Kidney (tissue), 14 donors: ENCODE results near the gene EMSY. TPM values are rescaled to one million over a fixed set of nuclear protein-coding genes. Genes with fewer than 3 reads are reported as not detected.
A peak's percentile ranks its signal among the peaks of the same experiment; 100 is the strongest.

ENCODE experiments used
- DNase-seq, 5 donors: peaks; one replicate each; pipeline ENCODE4 v3.0.0-alpha.2; 2013 to 2020
- FAIRE-seq: peaks from 2 replicates; lab custom pipeline; 2012; peaks lifted over from hg19 to GRCh38; lab: Jason Lieb, UNC
- H3K27ac ChIP-seq, 2 donors: one replicate each; pipeline ENCODE4 v1.7.0; 2013; ENCODE audit warnings: low read depth in 2 of 2, low read length in 2 of 2, inconsistent platforms in 1 of 2
- H3K27me3 ChIP-seq: one replicate; pipeline ENCODE4 v1.7.1; 2013; ENCODE audit warnings: low read length, inconsistent platforms; ENCODE audit not compliant: control insufficient read depth, insufficient read depth
- H3K36me3 ChIP-seq, 3 donors: one replicate each; pipeline versions ENCODE4 v1.7.0 to v1.7.1; 2013; ENCODE audit warnings: low read length in 3 of 3, control low read depth in 1 of 3, inconsistent platforms in 1 of 3; ENCODE audit not compliant: insufficient read depth in 3 of 3, control insufficient read depth in 2 of 3
- H3K4me1 ChIP-seq, 3 donors: one replicate each; pipeline versions ENCODE4 v1.7.0 to v1.7.1; 2013; ENCODE audit warnings: low read length in 3 of 3, inconsistent platforms in 1 of 3, low read depth in 1 of 3; ENCODE audit not compliant: control insufficient read depth in 2 of 3, insufficient read depth in 2 of 3
- H3K4me3 ChIP-seq, 3 donors: one replicate each; pipeline versions ENCODE4 v1.7.0 to v1.8.1; 2013; ENCODE audit warnings: low read length in 3 of 3, control low read depth in 1 of 3, inconsistent platforms in 1 of 3
- H3K9ac ChIP-seq, 3 donors: one replicate each; pipeline versions ENCODE4 v1.7.0 to v1.7.1; 2013; ENCODE audit warnings: low read length in 3 of 3, control low read depth in 1 of 3, inconsistent platforms in 1 of 3
- H3K9me3 ChIP-seq, 3 donors: one replicate each; pipeline versions ENCODE4 v1.7.0 to v1.7.1; 2013; ENCODE audit warnings: low read length in 3 of 3, control low read depth in 1 of 3, inconsistent platforms in 1 of 3; ENCODE audit not compliant: control insufficient read depth in 2 of 3, insufficient read depth in 1 of 3
- intact Hi-C: fragments of 100-400 bp; cut with DNase I; formaldehyde crosslinking; loops from one replicate; pipeline ENCODE4 v1.11.1; 2022
- polyA plus RNA-seq: library from polyadenylated mRNA; stranded (reverse); fragments of 350-450 nt; fragmentation: Illumina TruSeq; extraction: RNeasy Lipid Tissue Mini Kit (QIAGEN cat#74804); gene quantifications from one replicate; pipeline ENCODE4 v1.2.3, GENCODE V29; 2014; ENCODE audit warnings: low read depth, low replicate concordance; ENCODE audit not compliant: insufficient read depth
- total RNA-seq: library from RNA; stranded (reverse); fragmentation: NEBNext Ultra II Directional; extraction: Animal tissue kit (Norgen Biotek cat#: 25700); gene quantifications from one replicate; pipeline ENCODE4 v1.2.1, GENCODE V29; 2021
- TF ChIP-seq, protein P1 (sequence below): IDR thresholded peaks from 3 replicates; pipeline ENCODE4 v1.5.1; 2012; ENCODE audit warnings: mild to moderate bottlenecking, moderate library complexity, borderline replicate concordance; ENCODE audit not compliant: insufficient read depth; ENCODE audit errors: extremely low read depth
- donor health status: control.
- donor health status: control.
- donor health status: control.
- donor health status: control.
- donor health status: control.
- donor health status: DM: yes; HTN: yes; CAD: no.
- donor health status: Normal renal cell carcinoma (clear cell type).

EMSY gene
- total and polyA plus RNA-seq, 2 donors from 2014 or later, result 7.5 to 22.2 TPM

DNA sequence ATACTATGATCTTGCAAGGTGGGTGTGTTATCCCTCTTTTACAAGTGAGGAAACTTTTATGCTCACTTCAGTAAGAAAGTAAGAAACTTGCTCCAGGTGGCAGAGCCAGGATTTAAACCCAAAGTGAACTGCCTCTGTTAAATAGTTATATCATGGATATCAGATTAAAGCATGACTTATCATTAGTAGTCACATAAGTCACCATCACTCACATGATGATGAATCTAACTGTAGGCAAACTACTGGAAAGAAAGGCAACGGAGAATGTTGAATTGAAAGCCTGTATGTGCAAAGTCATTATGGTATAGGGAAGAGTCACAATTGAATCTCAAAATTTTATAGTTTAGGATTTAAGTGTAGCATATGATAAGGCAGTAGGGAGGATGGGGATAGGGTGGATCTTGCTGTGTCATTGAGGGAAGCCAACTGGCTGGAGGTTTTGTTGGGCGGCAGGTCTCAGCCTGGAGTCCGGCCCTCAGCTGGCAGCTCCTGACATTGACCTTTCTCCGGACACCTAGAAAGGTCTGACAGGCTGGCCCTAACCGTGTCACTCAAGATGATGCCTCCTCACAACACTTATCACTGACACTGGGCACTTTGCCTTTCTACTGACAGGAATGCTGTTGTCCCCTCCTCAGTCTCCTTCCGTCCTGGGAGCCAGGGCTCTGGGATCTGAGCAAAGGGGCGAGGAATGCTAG is 98.3 kb downstream of the EMSY start:
- no peak overlapping the region for H3K27ac ChIP-seq
- TF ChIP-seq, protein P1, sequence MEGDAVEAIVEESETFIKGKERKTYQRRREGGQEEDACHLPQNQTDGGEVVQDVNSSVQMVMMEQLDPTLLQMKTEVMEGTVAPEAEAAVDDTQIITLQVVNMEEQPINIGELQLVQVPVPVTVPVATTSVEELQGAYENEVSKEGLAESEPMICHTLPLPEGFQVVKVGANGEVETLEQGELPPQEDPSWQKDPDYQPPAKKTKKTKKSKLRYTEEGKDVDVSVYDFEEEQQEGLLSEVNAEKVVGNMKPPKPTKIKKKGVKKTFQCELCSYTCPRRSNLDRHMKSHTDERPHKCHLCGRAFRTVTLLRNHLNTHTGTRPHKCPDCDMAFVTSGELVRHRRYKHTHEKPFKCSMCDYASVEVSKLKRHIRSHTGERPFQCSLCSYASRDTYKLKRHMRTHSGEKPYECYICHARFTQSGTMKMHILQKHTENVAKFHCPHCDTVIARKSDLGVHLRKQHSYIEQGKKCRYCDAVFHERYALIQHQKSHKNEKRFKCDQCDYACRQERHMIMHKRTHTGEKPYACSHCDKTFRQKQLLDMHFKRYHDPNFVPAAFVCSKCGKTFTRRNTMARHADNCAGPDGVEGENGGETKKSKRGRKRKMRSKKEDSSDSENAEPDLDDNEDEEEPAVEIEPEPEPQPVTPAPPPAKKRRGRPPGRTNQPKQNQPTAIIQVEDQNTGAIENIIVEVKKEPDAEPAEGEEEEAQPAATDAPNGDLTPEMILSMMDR, result no peak
- DNase-seq, result no peak
- H3K4me3 ChIP-seq, result no peak overlapping the region
- H3K36me3 ChIP-seq, result peaks cover 5 to 34% (median 13%) of the 10 kb centered on the region in 3 donors
- FAIRE-seq, result no peak
- intact Hi-C loops, result no loop called here
- H3K9me3 ChIP-seq, result no peaks in the 10 kb centered on the region
- no peak overlapping the region for H3K9ac ChIP-seq
- no peaks in the 10 kb centered on the region for H3K27me3 ChIP-seq
- no peaks in the 10 kb centered on the region for H3K4me1 ChIP-seq

DNA sequence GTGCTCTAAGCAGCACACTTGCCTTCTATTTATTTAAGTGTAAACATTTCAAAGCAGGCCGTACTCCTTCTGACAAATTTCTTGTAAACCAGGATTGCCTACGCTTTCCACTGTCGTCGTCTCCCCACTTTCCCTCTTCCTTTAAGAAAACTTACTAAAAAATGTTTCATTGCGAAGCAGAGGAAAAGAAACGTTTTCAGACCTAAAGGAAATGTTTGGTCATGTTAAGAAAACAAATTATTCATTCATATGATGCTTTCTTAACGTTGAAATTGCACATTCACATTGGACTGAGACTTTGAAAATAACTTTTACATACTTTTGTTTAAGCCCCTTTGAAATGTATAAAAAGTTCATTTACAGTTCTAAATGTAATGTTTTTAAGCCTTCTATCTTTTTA is 106.0 kb downstream of the EMSY start:
- H3K27me3 ChIP-seq, result no peaks in the 10 kb centered on the region
- TF ChIP-seq, protein P1, result no peak
- H3K4me1 ChIP-seq, result no peaks in the 10 kb centered on the region
- H3K36me3 ChIP-seq, result peaks cover 0 to 9% (median 2%) of the 10 kb centered on the region in 3 donors
- intact Hi-C loops, result loop anchor here (5.0 kb wide), 1 partner anchor 127 kb away; no protein-coding TSS in a partner anchor
- no peaks in the 10 kb centered on the region for H3K9me3 ChIP-seq
- no peak overlapping the region for H3K4me3 ChIP-seq
- peak in 1 of 5 donors; percentile 29 for DNase-seq
- FAIRE-seq, result no peak
- H3K9ac ChIP-seq, result no peak overlapping the region
- H3K27ac ChIP-seq, result no peak overlapping the region

DNA sequence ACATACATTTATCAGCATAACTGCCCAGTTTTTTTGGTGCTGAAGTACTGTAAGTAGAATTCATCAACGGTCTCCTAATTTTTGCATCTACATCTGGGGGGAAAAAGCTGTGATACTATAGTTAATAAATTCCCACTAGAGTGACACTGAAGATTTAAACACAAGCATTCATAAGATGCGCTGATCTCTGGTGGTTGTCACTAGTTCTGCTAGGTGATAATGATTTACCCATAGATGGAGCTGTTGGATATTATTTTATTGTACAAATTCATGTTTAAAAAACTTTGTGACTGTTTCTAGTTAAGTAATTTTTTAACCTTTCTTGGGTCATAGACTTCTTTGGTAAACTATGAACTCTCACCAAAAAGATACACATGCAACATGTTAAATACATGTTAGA is 106.6 kb downstream of the EMSY start:
- peaks cover 0 to 9% (median 2%) of the 10 kb centered on the region in 3 donors for H3K36me3 ChIP-seq
- TF ChIP-seq, protein P1, result no peak
- H3K27ac ChIP-seq, result no peak overlapping the region
- H3K4me3 ChIP-seq, result no peak overlapping the region
- FAIRE-seq (no peak), DNase-seq (peak in 1 of 5 donors; percentile 27)
- no peaks in the 10 kb centered on the region for H3K27me3 ChIP-seq
- intact Hi-C loops, result loop anchor here (5.0 kb wide), 1 partner anchor 126 kb away; no protein-coding TSS in a partner anchor
- no peaks in the 10 kb centered on the region for H3K9me3 ChIP-seq
- no peaks in the 10 kb centered on the region for H3K4me1 ChIP-seq
- no peak overlapping the region for H3K9ac ChIP-seq
